Lower lobe of right lung (tissue), 2 donors: ENCODE measurements around the gene HIBADH. TPM values are rescaled to one million over a fixed set of nuclear protein-coding genes. Genes with fewer than 3 reads are reported as not detected.
"Not testable (repeated sequence)": the region's sequence is repeated elsewhere in the genome, so short reads cannot be mapped to it uniquely, and the experiment has no call there.

Experiments
- ATAC-seq, 2 donors: fragments of 200-7000 bp; cut with Tn5 transposase; one replicate each; pipeline ENCODE4 v1.9.1; 2020 to 2022; ENCODE audit warnings: mild to moderate bottlenecking in 2 of 2, moderate library complexity in 2 of 2
- DNase-seq: peaks from one replicate; pipeline ENCODE4 v3.0.0-alpha.2; 2020
- H3K27ac ChIP-seq: fragments of 200-600 bp; one replicate; pipeline ENCODE4 v1.8.0; 2022
- H3K27me3 ChIP-seq: fragments of 200-600 bp; one replicate; pipeline ENCODE4 v1.8.0; 2022; ENCODE audit warnings: low read depth
- H3K36me3 ChIP-seq: fragments of 200-600 bp; one replicate; pipeline ENCODE4 v1.8.0; 2022; ENCODE audit warnings: mild to moderate bottlenecking
- H3K4me1 ChIP-seq: fragments of 200-600 bp; one replicate; pipeline ENCODE4 v1.8.0; 2022
- H3K4me3 ChIP-seq: fragments of 200-600 bp; one replicate; pipeline ENCODE4 v1.8.0; 2022; ENCODE audit warnings: mild to moderate bottlenecking
- H3K9me3 ChIP-seq: fragments of 200-600 bp; one replicate; pipeline ENCODE4 v1.8.0; 2022
- CTCF ChIP-seq: fragments of 200-600 bp; IDR thresholded peaks from one replicate; pipeline ENCODE4 v1.8.0; 2022; ENCODE audit warnings: antibody characterized with exemption, mild to moderate bottlenecking
- intact Hi-C: fragments of 100-400 bp; cut with DNase I; formaldehyde crosslinking; loops from one replicate; pipeline ENCODE4 v1.11.0; 2022
- total RNA-seq: library from RNA; stranded (reverse); fragmentation: NEBNext Ultra II Directional; extraction: Animal tissue kit (Norgen Biotek cat#: 25700); gene quantifications from one replicate; pipeline ENCODE4 v1.2.1, GENCODE V29; 2021
- donor health status: DM: no; HTN: yes; CAD: no; lungs with severe emphysema.

Gene HIBADH
- total RNA-seq, 1 donor from 2014 or later, result 27.1 TPM

DNA sequence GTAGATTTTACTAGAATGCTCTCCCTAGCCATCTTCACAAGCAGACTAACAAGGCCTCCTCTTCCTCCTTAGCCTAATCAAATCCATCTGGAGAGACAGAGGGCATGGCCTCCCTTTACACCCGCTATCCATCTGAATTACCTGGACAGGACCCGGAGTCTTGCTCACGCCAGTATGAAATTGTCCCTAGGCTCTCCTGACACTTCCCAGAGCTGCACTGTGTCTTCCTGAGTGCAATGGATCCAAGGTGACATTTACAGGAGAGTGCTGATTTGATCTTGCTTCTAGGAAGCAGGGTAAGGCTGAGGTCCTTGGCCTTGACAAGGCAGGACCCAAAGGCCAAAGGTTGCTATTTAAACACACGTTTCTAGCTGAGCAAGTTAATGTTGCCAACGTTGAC is 147.8 kb downstream of the HIBADH start:
- Histone ChIP-seq H3K9me3 (no peaks in the 10 kb centered on the region), H3K4me1 (no peaks in the 10 kb centered on the region), H3K27ac (no peak overlapping the region), H3K36me3 (no peaks in the 10 kb centered on the region), H3K4me3 (no peak overlapping the region), H3K27me3 (no peaks in the 10 kb centered on the region)
- DNase-seq (no peak), ATAC-seq (no peak)
- intact Hi-C loops, result no loop called here
- TF ChIP-seq CTCF, result no peak

GRCh38 chr7:27513885-27514284 is 148.8 kb downstream of the HIBADH start:
- H3K4me1 ChIP-seq, result no peaks in the 10 kb centered on the region
- ATAC-seq (no peak), DNase-seq (no peak)
- no peak for TF ChIP-seq CTCF
- intact Hi-C loops, result no loop called here
- H3K27me3 ChIP-seq, result no peaks in the 10 kb centered on the region
- H3K36me3 ChIP-seq, result no peaks in the 10 kb centered on the region
- no peaks in the 10 kb centered on the region for H3K9me3 ChIP-seq
- no peak overlapping the region for H3K27ac ChIP-seq
- no peak overlapping the region for H3K4me3 ChIP-seq

DNA sequence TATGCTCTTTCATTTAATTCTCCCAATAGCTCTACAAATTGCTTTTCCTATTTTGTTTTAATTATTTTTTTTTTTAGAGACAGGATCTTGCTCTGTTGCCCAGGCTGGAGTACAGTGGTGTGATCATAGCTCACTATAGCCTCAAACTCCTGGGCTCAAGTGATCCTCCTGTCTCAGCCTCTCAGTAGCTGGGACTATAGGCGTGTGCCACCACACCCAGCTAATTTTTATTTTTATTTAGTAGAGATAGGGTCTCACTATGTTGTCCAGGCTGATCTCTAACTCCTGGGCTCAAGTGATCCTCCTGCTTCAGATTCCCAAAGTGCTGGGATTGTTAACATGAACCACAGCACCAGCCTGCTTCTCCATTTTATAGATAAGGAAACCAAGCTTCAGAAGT is 151.3 kb downstream of the HIBADH start:
- H3K4me3 ChIP-seq, H3K27me3 ChIP-seq, intact Hi-C loops, H3K27ac ChIP-seq, H3K36me3 ChIP-seq, ATAC-seq, H3K4me1 ChIP-seq, H3K9me3 ChIP-seq, DNase-seq: not testable (repeated sequence)

DNA sequence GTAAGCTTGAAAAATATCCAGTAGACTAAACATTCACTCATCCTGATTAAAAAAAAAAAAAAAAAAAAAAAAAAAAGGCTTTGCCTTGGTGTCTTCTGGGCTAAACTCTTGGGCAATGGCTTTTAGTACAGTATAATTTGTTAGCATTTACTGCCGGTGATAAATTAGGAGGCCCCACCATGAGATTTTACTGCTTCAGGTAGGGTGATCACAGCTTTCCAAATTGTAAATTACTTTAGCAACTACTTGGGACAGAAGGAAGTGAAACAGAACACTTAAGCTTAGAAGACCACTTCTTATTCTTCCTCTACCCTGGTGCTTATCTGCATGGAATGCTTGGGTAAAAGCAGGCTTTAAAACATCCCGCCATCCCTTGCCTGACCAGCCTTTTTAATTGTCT is 152.1 kb downstream of the HIBADH start:
- Histone ChIP-seq H3K4me1 (no peaks in the 10 kb centered on the region), H3K4me3 (no peak overlapping the region), H3K36me3 (no peaks in the 10 kb centered on the region), H3K27me3 (no peaks in the 10 kb centered on the region), H3K27ac (no peak overlapping the region), H3K9me3 (no peaks in the 10 kb centered on the region)
- intact Hi-C loops, result no loop called here
- DNase-seq (no peak), ATAC-seq (no peak)
- TF ChIP-seq CTCF, result no peak

DNA sequence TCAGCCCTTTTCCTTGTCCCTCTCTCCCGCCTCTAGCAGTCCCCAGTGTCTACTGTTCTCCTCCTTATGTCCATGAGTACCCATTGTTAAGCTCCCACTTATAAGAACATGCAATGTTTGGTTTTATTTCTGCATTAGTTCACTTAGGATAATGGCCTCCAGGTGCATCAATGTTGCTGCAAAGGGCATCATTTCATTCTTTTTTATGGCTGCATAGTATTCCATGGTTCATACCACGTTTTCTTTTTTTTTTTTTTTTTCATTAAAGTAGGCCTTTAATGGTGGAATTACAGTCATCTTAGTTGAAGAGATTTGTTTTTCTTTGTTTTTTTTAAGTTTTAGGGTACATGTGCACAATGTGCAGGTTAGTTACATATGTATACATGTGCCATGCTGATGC is 160.8 kb downstream of the HIBADH start:
- intact Hi-C loops, H3K4me1 ChIP-seq, ATAC-seq, H3K27ac ChIP-seq, H3K9me3 ChIP-seq, H3K4me3 ChIP-seq, H3K27me3 ChIP-seq, DNase-seq, H3K36me3 ChIP-seq: not testable (repeated sequence)

- H3K9me3 ChIP-seq, result no peaks in the 10 kb centered on the region
- no peaks in the 10 kb centered on the region for H3K4me1 ChIP-seq
- intact Hi-C loops, result no loop called here
- ATAC-seq, result peak in 1 of 2 donors; percentile 30
- no peaks in the 10 kb centered on the region for H3K27me3 ChIP-seq
- TF ChIP-seq CTCF, result no peak
- no peak overlapping the region for H3K27ac ChIP-seq
- no peaks in the 10 kb centered on the region for H3K36me3 ChIP-seq
- H3K4me3 ChIP-seq, result no peak overlapping the region
- DNase-seq, result no peak
These were observed 161.7 kb downstream of the HIBADH start for GRCh38 chr7:27501001-27501400.

DNA sequence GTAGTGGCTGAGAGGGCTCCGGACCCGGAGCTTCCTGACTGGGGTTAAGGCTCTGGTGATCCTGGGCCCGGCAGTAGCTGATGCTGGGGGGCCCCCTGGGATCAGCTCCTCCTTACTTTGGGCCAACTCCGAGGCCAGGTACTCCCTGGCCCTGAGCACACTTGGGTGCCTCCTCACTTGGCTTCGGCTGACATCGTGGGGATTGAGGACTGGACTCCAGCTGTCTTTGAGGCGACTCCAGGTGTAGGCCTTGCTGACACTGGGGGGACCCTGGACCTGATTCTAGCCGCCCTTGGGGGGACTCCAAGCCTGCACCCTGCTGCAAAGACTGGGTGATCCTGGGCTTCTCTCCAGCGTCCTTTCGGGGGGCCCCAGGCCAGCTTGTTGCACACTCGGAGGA is 170.5 kb downstream of the HIBADH start:
- no peak for TF ChIP-seq CTCF
- Histone ChIP-seq H3K27me3 (no peaks in the 10 kb centered on the region), H3K27ac (no peak overlapping the region), H3K9me3 (no peaks in the 10 kb centered on the region), H3K4me3 (no peak overlapping the region), H3K36me3 (no peaks in the 10 kb centered on the region), H3K4me1 (no peaks in the 10 kb centered on the region)
- intact Hi-C loops, result no loop called here
- DNase-seq, result no peak
- ATAC-seq, result peak in 1 of 2 donors; percentile 29
